Omental fat pad (tissue), 4 donors: ENCODE data around the gene LAIR2. TPM values are rescaled to one million over a fixed set of nuclear protein-coding genes. Genes with fewer than 3 reads are reported as not detected.

Experiments used
- ATAC-seq: fragments of 150-250 bp; one replicate; pipeline ENCODE4 v1.9.1; 2016; ENCODE audit warnings: mild to moderate bottlenecking, moderate library complexity; ENCODE audit not compliant: low FRiP score
- DNase-seq: peaks from one replicate; pipeline ENCODE4 v3.0.0-alpha.2; 2019; ENCODE audit warnings: low spot score
- small RNA-seq: library from RNA; depleted of rRNA; stranded (forward); fragments of <200 nt; gene quantifications from one replicate; pipeline ENCODE3, GENCODE V24; 2016
- total RNA-seq, 4 donors: library from RNA; depleted of rRNA; stranded (reverse); fragments of >200 nt; gene quantifications; one replicate each; pipeline ENCODE4 v1.1.0, GENCODE V29; 2016
- TF ChIP-seq, protein P1 (sequence below), 3 donors: fragments of 450-650 bp; IDR thresholded peaks; one replicate each; pipeline ENCODE4 v1.5.1; 2016 to 2017; ENCODE audit warnings: antibody characterized with exemption in 3 of 3, mild to moderate bottlenecking in 3 of 3, moderate library complexity in 2 of 3

The LAIR2 gene
- total RNA-seq, 4 donors from 2014 or later = not detected

DNA sequence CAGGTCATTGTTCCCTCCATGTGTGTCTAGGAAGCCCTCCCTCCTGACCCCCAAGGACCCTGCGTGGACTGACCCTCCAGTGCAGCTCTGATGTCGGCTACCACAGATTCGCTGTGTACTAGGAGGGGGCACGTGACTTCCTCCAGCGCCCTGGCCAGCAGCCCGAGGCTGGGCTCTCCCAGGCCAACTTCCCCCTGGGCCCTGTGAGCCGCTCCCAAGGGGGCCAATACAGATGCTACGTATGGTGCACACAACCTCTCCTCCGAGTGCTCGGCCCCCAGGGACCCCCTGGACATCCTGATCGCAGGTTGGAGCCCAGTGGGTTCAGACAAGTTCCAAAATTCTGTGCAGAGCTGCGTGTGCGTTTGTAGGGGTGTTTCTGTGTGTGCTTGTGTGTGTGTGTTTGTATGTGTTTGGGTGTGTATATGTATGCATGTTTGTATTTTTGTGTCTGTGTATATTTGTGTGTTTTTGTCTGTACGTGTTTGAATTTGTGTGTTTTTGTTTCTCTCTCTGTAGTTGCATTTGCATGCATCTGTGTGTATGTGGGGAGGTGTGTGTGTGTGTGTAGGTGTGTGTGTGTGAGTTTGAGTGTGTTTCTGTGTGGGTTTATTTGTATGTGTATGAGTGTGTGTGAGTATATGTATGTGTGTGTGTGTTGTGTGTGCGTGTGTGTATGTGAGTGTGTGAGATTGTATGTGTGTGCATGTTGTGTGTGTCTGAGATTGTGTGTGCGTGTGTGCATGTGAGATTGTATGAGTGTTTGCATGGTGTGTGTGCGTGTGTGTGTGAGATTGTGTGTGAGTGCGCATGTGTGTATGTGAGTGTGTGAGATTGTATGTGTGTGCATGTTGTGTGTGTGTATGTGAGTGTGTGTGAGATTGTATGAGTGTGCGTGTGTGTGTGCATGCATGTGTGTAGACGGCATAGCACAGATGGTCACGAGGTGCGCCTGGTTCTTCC is 49.6 kb downstream of the LAIR2 start:
- no peak for ATAC-seq
- TF ChIP-seq, protein P1, sequence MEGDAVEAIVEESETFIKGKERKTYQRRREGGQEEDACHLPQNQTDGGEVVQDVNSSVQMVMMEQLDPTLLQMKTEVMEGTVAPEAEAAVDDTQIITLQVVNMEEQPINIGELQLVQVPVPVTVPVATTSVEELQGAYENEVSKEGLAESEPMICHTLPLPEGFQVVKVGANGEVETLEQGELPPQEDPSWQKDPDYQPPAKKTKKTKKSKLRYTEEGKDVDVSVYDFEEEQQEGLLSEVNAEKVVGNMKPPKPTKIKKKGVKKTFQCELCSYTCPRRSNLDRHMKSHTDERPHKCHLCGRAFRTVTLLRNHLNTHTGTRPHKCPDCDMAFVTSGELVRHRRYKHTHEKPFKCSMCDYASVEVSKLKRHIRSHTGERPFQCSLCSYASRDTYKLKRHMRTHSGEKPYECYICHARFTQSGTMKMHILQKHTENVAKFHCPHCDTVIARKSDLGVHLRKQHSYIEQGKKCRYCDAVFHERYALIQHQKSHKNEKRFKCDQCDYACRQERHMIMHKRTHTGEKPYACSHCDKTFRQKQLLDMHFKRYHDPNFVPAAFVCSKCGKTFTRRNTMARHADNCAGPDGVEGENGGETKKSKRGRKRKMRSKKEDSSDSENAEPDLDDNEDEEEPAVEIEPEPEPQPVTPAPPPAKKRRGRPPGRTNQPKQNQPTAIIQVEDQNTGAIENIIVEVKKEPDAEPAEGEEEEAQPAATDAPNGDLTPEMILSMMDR (IDR thresholded peaks at IDR 0.05) = no peak

DNA sequence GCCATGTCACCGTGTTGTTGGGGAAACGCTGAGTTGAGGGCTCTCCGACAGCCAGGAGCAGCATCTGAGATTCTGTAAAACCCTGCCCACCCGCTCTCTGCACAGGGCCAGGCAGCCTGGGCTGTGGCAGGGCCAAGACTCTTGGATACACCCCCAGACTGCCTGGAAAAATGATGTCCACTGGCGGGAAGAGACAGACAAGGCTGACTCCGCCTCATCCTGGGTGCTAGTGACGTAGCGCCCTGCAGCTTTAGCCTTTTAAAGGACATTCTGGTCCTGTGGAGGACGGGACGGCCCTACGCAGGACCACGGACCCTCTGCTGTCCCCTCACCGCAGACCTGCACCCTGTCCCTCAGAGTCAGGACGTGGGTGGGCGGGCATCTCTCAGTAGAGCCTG is 50.3 kb downstream of the LAIR2 start:
- no peak for DNase-seq

More for the DNA sequence above, 49.6 kb downstream of the LAIR2 start:
- DNase-seq = no peak

DNA sequence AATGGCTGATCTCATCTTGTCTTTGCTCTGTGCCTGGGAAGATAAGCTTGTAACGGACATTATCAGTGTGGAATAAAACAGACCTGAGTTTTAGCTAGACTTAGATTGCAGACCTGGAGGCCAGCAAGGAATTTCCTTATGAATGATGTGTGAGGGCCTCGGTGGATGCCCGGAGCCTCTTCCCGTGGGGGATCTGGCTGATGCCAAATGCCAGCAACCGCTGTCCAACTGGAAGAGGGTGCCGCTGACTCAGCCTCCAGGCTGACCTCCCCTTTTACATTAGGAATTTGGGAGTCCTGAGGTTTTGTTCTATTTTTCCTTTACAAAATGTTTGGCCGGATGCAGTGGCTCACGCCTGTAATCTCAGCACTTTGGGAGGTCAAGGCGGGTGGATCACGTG is 51.4 kb downstream of the LAIR2 start:
- DNase-seq (no peak), ATAC-seq (no peak)
- TF ChIP-seq, protein P1 (IDR thresholded peaks at IDR 0.05) = no peak

More for the DNA sequence above, 50.3 kb downstream of the LAIR2 start:
- TF ChIP-seq, protein P1 (IDR thresholded peaks at IDR 0.05) = no peak
- ATAC-seq = no peak

DNA sequence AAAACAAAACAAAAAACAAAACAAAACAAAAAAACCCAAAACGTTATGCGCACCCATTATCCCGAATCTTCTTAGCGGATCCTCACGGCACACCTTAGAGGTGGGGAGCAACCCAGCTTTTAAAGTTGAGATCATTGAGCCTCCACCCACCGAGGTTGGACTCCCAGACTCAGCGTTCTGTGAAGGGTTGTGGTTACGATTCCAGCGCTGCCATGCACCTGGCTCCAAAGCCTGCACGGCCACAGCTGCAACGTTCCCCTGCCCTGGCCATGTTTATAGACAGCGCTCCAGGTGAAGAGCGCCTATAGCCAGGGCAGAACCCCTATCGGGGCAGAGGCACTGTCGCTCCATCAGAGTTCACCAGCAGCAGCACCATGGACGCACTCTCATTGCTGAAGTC is 52.3 kb downstream of the LAIR2 start:
- no peak for DNase-seq
- no peak for ATAC-seq
- TF ChIP-seq, protein P1 (IDR thresholded peaks at IDR 0.05) = no peak

DNA sequence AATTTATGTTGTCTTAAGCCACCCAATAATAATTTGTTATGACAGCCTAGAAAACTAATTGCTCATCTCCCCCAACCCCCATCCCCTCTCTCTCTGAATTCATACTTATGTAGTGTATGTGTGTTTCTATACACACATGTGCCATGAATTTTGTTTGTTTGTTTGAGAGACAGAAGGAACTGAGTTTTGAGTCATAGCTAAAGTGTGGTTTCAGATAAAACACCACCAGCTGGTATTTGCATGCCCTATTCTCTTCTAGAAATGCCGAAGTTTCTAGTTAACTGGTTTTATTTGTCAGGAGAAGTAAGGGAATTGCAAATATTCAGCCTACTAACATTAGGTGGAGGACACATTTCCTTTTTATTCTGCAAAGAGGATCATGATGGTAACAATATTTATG is 53.6 kb downstream of the LAIR2 start:
- TF ChIP-seq, protein P1 (IDR thresholded peaks at IDR 0.05) = no peak
- no peak for ATAC-seq

DNA sequence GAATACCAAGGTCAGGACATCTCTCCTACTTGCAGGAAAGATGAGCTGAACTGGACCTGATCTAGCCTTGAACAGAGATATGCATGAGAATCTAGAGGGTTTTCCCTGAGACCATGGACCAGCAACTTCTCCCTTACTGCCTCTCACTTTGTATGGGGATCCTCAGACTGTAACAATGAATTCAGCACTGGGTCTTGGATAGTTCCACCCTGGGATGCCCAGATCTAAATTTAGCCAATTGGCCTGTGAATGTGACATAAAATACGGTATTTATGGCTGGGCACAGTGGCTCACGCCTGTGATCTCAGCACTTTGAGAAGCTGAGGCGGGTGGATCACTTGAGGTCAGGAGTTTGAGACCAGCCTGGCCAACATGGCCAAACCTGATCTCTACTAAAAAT is 55.7 kb downstream of the LAIR2 start:
- TF ChIP-seq, protein P1 (IDR thresholded peaks at IDR 0.05) = no peak

More for the DNA sequence above, 53.6 kb downstream of the LAIR2 start:
- DNase-seq = no peak

More for the DNA sequence above, 55.7 kb downstream of the LAIR2 start:
- DNase-seq = no peak
- ATAC-seq = no peak

Small RNA genes within 50 kb of the gene (small RNA-seq; reads per million reads assigned to genes)
- gene AC245036.2 = not detected

Other genes starting within 250 kb of the LAIR2 start
- 10 to 100 TPM; 24.0 to 75.5 (median 39.4) TPM for gene LILRB5, start 245.6 kb upstream of the LAIR2 start, total RNA-seq
- gene LILRB2, start 221.7 kb upstream of the LAIR2 start, total RNA-seq = 10 to 100 TPM in 2 of 4 donors, 1 to 10 TPM in 2; 3.5 to 15.4 (median 10.1) TPM
- 10 to 100 TPM in 1 of 4 donors, 1 to 10 TPM in 3; 3.7 to 13.2 (median 7.8) TPM for gene LILRA5, start 189.7 kb upstream of the LAIR2 start, total RNA-seq
- under 1 TPM in 1 of 4 donors, not detected in 3; 0.56 TPM for gene LILRA4, start 163.7 kb upstream of the LAIR2 start, total RNA-seq
- gene LAIR1, start 137.9 kb upstream of the LAIR2 start, total RNA-seq = 10 to 100 TPM; 24.3 to 82.5 (median 37.0) TPM
- under 1 TPM in 2 of 4 donors, not detected in 2; 0.28 to 0.84 TPM for gene TTYH1, start 87.4 kb upstream of the LAIR2 start, total RNA-seq
- 100 to 1,000 TPM in 2 of 4 donors, 10 to 100 TPM in 2; 79.5 to 160 (median 112) TPM for gene LENG8, start 53.6 kb upstream of the LAIR2 start, total RNA-seq
- gene LENG9, start 39.1 kb upstream of the LAIR2 start, total RNA-seq = 1 to 10 TPM; 6.6 to 9.1 (median 7.8) TPM
- gene CDC42EP5, start 29.5 kb upstream of the LAIR2 start, total RNA-seq = 10 to 100 TPM; 12.1 to 24.1 (median 17.4) TPM
- 1 to 10 TPM; 1.9 to 9.5 (median 6.9) TPM for gene LILRA2, start 71.0 kb downstream of the LAIR2 start, total RNA-seq
- gene LILRA1, start 90.8 kb downstream of the LAIR2 start, total RNA-seq = 1 to 10 TPM in 3 of 4 donors, under 1 TPM in 1; 0.65 to 7.1 (median 2.5) TPM
- 10 to 100 TPM in 1 of 4 donors, 1 to 10 TPM in 3; 1.4 to 17.3 (median 6.1) TPM for gene LILRB1, start 127.7 kb downstream of the LAIR2 start, total RNA-seq
- gene LILRB4, start 160.2 kb downstream of the LAIR2 start, total RNA-seq = 10 to 100 TPM in 2 of 4 donors, 1 to 10 TPM in 2; 7.8 to 36.7 (median 10.4) TPM
- gene KIR3DL3, start 221.6 kb downstream of the LAIR2 start, total RNA-seq = not detected
- gene KIR2DL3, start 235.7 kb downstream of the LAIR2 start, total RNA-seq = not detected